HCT116 (cell line): Measurements from ENCODE around the gene SHC2. TPM values are rescaled to one million over a fixed set of nuclear protein-coding genes. Genes with fewer than 3 reads are reported as not detected.

Source experiments
- ATAC-seq: fragments of 200-7000 bp; cut with Tn5 transposase; 2 replicates; pipeline ENCODE4 v1.9.1; 2020; ENCODE audit warnings: mild to moderate bottlenecking, moderate library complexity
- BruUV-seq: library from RNA; stranded (reverse); fragments of 400-500 nt; replicated peaks from 2 replicates; lab custom pipeline; 2021; lab: Mats Ljungman, UMichigan
- CTCF ChIA-PET: fragments of 300-600 bp; sonication (Branson Sonifier 250); formaldehyde crosslinking; loops from one replicate; lab custom pipeline; 2021; ENCODE audit warnings: antibody characterized with exemption; lab: Charles Lee
- POLR2A ChIA-PET: fragments of 300-600, 350-600 bp; sonication (Branson Sonifier 250); formaldehyde crosslinking; loops from one replicate; lab custom pipeline; 2021; ENCODE audit warnings: antibody characterized with exemption; lab: Charles Lee
- RAD21 ChIA-PET, 2 experiments: fragments of 300-600 bp; sonication (Branson Sonifier 250); formaldehyde crosslinking; loops; one replicate each; lab custom pipeline; 2023; ENCODE audit warnings: low total read pairs in 2 of 2; ENCODE audit not compliant: uncharacterized antibody in 2 of 2, unreplicated experiment in 2 of 2, low non-redundant PET in 1 of 2; lab: Charles Lee
- DNase-seq: peaks from one replicate; pipeline ENCODE4 v3.0.0-alpha.2; 2010; ENCODE audit warnings: low read depth, low spot score
- H2AFZ ChIP-seq: fragments of 200-600 bp; shearing (Covaris generic), sonication (generic); 2 replicates; pipeline ENCODE4 v1.6.1; 2017; ENCODE audit warnings: low read depth, mixed run types, mixed read lengths, antibody characterized with exemption, low read length; ENCODE audit not compliant: poor library complexity, severe bottlenecking
- H3K27ac ChIP-seq: 2 replicates; pipeline ENCODE4 v1.5.1; 2012; ENCODE audit warnings: low read depth, low read length
- H3K27me3 ChIP-seq: fragments of 200-600 bp; sonication (generic); 2 replicates; pipeline ENCODE4 v1.6.1; 2016; ENCODE audit warnings: mixed run types, low read length, mixed read lengths; ENCODE audit not compliant: insufficient read depth
- H3K36me3 ChIP-seq, 2 experiments: fragments of 200-500 bp in 1 of 2; fragments of 200-600 bp in 1 of 2; sonication (Bioruptor generic) in 1 of 2; sonication (generic) in 1 of 2; 2 replicates each; pipeline versions ENCODE4 v1.5.1 to v1.6.1; 2014 to 2016; ENCODE audit warnings: low read length in 2 of 2, inconsistent platforms in 1 of 2, mixed read lengths in 1 of 2, mixed run types in 1 of 2; ENCODE audit not compliant: insufficient read depth in 2 of 2, control insufficient read depth in 1 of 2
- H3K4me1 ChIP-seq, 2 experiments: fragments of 200-600 bp in 1 of 2; sonication (generic) in 1 of 2; 2 replicates each; pipeline versions ENCODE4 v1.5.1 to v1.6.1; 2012 to 2017; ENCODE audit warnings: low read length in 2 of 2, inconsistent platforms in 1 of 2, mild to moderate bottlenecking in 1 of 2, mixed read lengths in 1 of 2, mixed run types in 1 of 2, moderate library complexity in 1 of 2; ENCODE audit not compliant: insufficient read depth in 2 of 2, control insufficient read depth in 1 of 2
- H3K4me2 ChIP-seq: fragments of 200-600 bp; sonication (generic); 2 replicates; pipeline ENCODE4 v1.6.1; 2017; ENCODE audit warnings: mixed run types, low read length, mixed read lengths
- H3K4me3 ChIP-seq, 2 experiments: fragments of 200-600 bp in 1 of 2; sonication (generic) in 1 of 2; replicated peaks in 1 of 2; 2 replicates each; pipeline ENCODE4 v1.5.1; 2011 to 2016; ENCODE audit warnings: low read length in 2 of 2, control low read depth in 1 of 2, low read depth in 1 of 2, mild to moderate bottlenecking in 1 of 2, mixed read lengths in 1 of 2, mixed run types in 1 of 2
- H3K79me2 ChIP-seq: fragments of 200-600 bp; sonication (generic); 2 replicates; pipeline ENCODE4 v1.6.1; 2017; ENCODE audit warnings: mild to moderate bottlenecking, mixed run types, low read length, moderate library complexity, mixed read lengths; ENCODE audit not compliant: insufficient read depth
- H3K9ac ChIP-seq: fragments of 200-600 bp; sonication (generic); 2 replicates; pipeline ENCODE4 v1.6.1; 2016; ENCODE audit warnings: low read length, mixed read lengths
- H3K9me2 ChIP-seq: fragments of 200-600 bp; sonication (generic), shearing (Covaris generic); 2 replicates; pipeline ENCODE4 v1.6.1; 2017; ENCODE audit warnings: mixed run types, mild to moderate bottlenecking, moderate library complexity; ENCODE audit not compliant: insufficient read depth
- H3K9me3 ChIP-seq, 2 experiments: fragments of 200-500 bp in 1 of 2; fragments of 200-600 bp in 1 of 2; sonication (Bioruptor generic) in 1 of 2; sonication (generic) in 1 of 2; 2 replicates each; pipeline ENCODE4 v1.6.1; 2014 to 2017; ENCODE audit warnings: low read length in 2 of 2, mixed read lengths in 2 of 2, inconsistent platforms in 1 of 2, low read depth in 1 of 2, mild to moderate bottlenecking in 1 of 2, mixed run types in 1 of 2, moderate library complexity in 1 of 2; ENCODE audit not compliant: control insufficient read depth in 1 of 2, insufficient read depth in 1 of 2
- H4K20me1 ChIP-seq: fragments of 200-600 bp; sonication (generic), shearing (Covaris generic); 2 replicates; pipeline ENCODE4 v1.6.1; 2017; ENCODE audit warnings: mixed run types, mild to moderate bottlenecking, moderate library complexity; ENCODE audit not compliant: insufficient read depth
- CBX3 ChIP-seq: IDR thresholded peaks from 2 replicates; pipeline ENCODE4 v1.6.1; 2012; ENCODE audit warnings: low read depth
- CEBPB ChIP-seq: IDR thresholded peaks from 2 replicates; pipeline ENCODE4 v1.6.1; 2012; ENCODE audit warnings: low read depth
- EGR1 ChIP-seq: IDR thresholded peaks from 2 replicates; pipeline ENCODE4 v1.6.1; 2012; ENCODE audit warnings: low read depth
- EZH2 ChIP-seq: fragments of 200-600 bp; sonication (generic); IDR thresholded peaks from 2 replicates; pipeline ENCODE4 v1.6.1; 2017; ENCODE audit warnings: antibody characterized with exemption, mixed run types
- FOSL1 ChIP-seq: IDR thresholded peaks from 2 replicates; pipeline ENCODE4 v1.6.1; 2012; ENCODE audit warnings: low read depth
- JUND ChIP-seq: IDR thresholded peaks from 2 replicates; pipeline ENCODE4 v1.6.1; 2012
- POLR2A ChIP-seq: IDR thresholded peaks from 2 replicates; pipeline ENCODE4 v1.7.0; 2011; ENCODE audit warnings: borderline replicate concordance; ENCODE audit not compliant: insufficient read depth, insufficient read length; ENCODE audit errors: extremely low read depth
- RAD21 ChIP-seq: IDR thresholded peaks from 2 replicates; pipeline ENCODE4 v1.6.1; 2012; ENCODE audit warnings: low read depth, mild to moderate bottlenecking
- SP1 ChIP-seq: IDR thresholded peaks from 2 replicates; pipeline ENCODE4 v1.6.1; 2012; ENCODE audit warnings: low read depth
- SRF ChIP-seq: IDR thresholded peaks from 2 replicates; pipeline ENCODE4 v1.6.1; 2012; ENCODE audit warnings: low read depth
- TCF7L2 ChIP-seq: IDR thresholded peaks from 2 replicates; pipeline ENCODE4 v1.7.0; 2011; ENCODE audit warnings: borderline replicate concordance, inconsistent platforms; ENCODE audit not compliant: insufficient read depth, insufficient read length; ENCODE audit errors: extremely low read depth
- YY1 ChIP-seq: IDR thresholded peaks from 2 replicates; pipeline ENCODE4 v1.6.1; 2011; ENCODE audit warnings: low read length, low read depth, moderate library complexity, mild to moderate bottlenecking; ENCODE audit not compliant: insufficient replicate concordance; ENCODE audit errors: extremely low read depth
- ZFX ChIP-seq: fragments of 450-650 bp; IDR thresholded peaks from 2 replicates; pipeline ENCODE4 v1.6.1; 2017
- ZNF274 ChIP-seq: fragments of 200-500 bp; sonication (Bioruptor generic); IDR thresholded peaks from 2 replicates; pipeline ENCODE4 v1.6.1; 2014; ENCODE audit warnings: mild to moderate bottlenecking, low read depth, low read length, inconsistent platforms
- intact Hi-C: fragments of 100-400 bp; cut with micrococcal nuclease; formaldehyde crosslinking; loops from 2 replicates; pipeline ENCODE4 v1.10.0; 2022
- total RNA-seq: library from RNA; stranded (reverse); gene quantifications from one replicate; pipeline ENCODE4 v1.2.1, GENCODE V29; 2021; ENCODE audit not compliant: unreplicated experiment
- TF ChIP-seq, protein P1 (sequence below): IDR thresholded peaks from 2 replicates; pipeline ENCODE4 v1.6.1; 2012
- TF ChIP-seq, protein P2 (sequence below): IDR thresholded peaks from 2 replicates; pipeline ENCODE4 v1.6.1; 2012
- TF ChIP-seq, protein P3 (sequence below): IDR thresholded peaks from 2 replicates; pipeline ENCODE4 v1.6.1; 2011; ENCODE audit warnings: mild to moderate bottlenecking, low read length, moderate library complexity; ENCODE audit not compliant: insufficient replicate concordance; ENCODE audit errors: extremely low read depth

Gene SHC2
- total RNA-seq, 1 experiment from 2014 or later = 2.5 TPM

DNA sequence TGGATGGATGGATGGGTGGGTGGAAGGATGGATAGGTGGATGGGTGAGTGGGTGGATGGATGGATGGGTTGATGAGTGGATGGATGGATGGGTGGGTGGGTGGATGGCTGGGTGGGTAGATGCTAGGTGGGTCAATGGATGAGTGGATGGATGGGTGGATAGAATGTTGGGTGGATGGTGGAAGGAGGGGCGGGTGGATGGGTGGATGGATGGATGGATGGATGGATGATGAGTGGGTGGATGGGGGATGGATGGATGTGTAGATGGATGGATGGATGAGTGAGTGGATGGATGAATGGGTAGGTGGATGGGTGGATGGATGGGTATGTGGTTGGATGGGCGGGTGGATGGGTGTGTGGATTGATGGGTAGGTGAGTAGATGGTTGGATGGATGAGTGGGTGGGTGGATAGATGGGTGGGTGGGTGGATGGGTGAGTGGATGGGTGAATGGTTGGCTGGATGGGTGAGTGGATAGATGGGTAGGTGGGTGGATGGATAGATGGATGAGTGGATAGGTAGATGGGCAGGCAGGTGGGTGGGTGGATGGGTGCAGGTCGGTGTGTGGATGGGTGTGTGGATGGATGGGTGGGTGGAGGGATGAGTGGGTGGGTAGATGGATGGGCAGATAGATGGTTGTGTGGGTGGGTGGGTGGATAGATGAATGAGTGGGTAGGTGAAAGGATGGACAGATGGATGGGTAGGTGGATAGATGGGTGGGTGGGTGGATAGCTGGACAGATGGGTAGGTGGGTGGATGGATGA lies 4.4 kb upstream of the SHC2 start:
- RAD21 ChIA-PET = no interaction called here

More for the DNA sequence above, 4.4 kb upstream of the SHC2 start:
- Histone ChIP-seq H3K4me2 (no peak overlapping the region), H3K4me3 (no peak overlapping the region), H3K27me3 (no peaks in the 10 kb centered on the region), H3K4me1 (peaks cover 5 to 16% of the 10 kb centered on the region in 2 experiments; a peak in 3 of 4 replicates), H3K9me2 (no peaks in the 10 kb centered on the region), H3K79me2 (no peaks in the 10 kb centered on the region), H2AFZ (no peak overlapping the region), H3K9me3 (no peaks in the 10 kb centered on the region), H3K9ac (no peak overlapping the region), H3K27ac (no peak overlapping the region), H3K36me3 (no peaks in the 10 kb centered on the region), H4K20me1 (no peaks in the 10 kb centered on the region)
- ATAC-seq (no peak), DNase-seq (no peak)
- intact Hi-C loops = no loop called here
- POLR2A ChIA-PET = no interaction called here
- CTCF ChIA-PET = no interaction called here
- BruUV-seq = no TSS peak
- TF ChIP-seq YY1 (no peak), SP1 (no peak), RAD21 (no peak), ZFX (no peak), SRF (no peak), EGR1 (no peak), EZH2 (no peak), CBX3 (no peak), POLR2A (no peak), TCF7L2 (no peak), FOSL1 (no peak), JUND (no peak), CEBPB (no peak), ZNF274 (no peak)
- TF ChIP-seq, protein P1, sequence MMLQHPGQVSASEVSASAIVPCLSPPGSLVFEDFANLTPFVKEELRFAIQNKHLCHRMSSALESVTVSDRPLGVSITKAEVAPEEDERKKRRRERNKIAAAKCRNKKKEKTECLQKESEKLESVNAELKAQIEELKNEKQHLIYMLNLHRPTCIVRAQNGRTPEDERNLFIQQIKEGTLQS = no peak
- TF ChIP-seq, protein P2, sequence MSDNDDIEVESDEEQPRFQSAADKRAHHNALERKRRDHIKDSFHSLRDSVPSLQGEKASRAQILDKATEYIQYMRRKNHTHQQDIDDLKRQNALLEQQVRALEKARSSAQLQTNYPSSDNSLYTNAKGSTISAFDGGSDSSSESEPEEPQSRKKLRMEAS = no peak
- TF ChIP-seq, protein P3, sequence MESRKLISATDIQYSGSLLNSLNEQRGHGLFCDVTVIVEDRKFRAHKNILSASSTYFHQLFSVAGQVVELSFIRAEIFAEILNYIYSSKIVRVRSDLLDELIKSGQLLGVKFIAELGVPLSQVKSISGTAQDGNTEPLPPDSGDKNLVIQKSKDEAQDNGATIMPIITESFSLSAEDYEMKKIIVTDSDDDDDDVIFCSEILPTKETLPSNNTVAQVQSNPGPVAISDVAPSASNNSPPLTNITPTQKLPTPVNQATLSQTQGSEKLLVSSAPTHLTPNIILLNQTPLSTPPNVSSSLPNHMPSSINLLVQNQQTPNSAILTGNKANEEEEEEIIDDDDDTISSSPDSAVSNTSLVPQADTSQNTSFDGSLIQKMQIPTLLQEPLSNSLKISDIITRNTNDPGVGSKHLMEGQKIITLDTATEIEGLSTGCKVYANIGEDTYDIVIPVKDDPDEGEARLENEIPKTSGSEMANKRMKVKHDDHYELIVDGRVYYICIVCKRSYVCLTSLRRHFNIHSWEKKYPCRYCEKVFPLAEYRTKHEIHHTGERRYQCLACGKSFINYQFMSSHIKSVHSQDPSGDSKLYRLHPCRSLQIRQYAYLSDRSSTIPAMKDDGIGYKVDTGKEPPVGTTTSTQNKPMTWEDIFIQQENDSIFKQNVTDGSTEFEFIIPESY = no peak
